Inferior parietal cortex (tissue), 1 donor: ENCODE measurements around the gene ZC3H12D.
A peak's percentile ranks its signal among the peaks of the same experiment; 100 is the strongest.

ENCODE experiments used
- DNase-seq: peaks from one replicate; pipeline ENCODE4 v3.0.0-alpha.2; 2016; ENCODE audit errors: extremely low spot score

ZC3H12D gene

DNA sequence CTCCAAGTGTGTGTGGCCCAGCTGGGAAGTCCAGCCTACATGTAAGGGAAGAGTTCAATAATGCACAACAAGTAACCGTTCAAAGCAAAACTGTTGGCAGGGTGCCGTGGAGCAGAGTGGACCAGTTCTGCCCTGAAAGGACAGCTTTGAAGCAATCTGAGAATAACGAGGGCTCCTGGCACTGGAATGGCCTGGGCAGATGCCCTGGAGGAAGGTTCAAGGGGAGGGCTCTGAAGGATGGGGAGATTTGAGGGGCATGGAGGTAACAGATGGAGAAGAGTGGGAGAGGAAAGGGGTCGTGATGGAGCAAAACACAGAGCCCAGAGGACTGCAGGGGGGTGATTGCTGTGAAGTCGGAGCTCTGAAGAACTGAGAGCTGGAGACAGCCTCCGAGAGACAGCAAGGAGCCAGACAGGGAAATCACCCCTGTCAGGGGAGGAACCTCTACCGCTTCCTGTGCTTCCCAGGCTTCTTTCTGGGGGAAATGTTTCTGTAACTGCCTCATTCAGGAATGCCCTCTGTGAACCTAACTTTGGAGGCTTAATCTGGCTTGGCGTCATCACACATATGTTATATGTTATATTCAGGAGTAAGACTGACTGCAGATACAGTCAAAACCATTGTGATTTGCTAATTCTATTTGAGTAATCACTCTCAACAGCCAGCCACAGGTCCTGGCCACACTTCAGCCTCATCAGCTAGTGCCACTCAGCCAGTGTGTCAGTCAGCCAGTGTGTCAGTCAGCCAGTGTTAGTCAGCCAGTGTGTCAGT is 41.2 kb downstream of the ZC3H12D start:
- no peak for DNase-seq

DNA sequence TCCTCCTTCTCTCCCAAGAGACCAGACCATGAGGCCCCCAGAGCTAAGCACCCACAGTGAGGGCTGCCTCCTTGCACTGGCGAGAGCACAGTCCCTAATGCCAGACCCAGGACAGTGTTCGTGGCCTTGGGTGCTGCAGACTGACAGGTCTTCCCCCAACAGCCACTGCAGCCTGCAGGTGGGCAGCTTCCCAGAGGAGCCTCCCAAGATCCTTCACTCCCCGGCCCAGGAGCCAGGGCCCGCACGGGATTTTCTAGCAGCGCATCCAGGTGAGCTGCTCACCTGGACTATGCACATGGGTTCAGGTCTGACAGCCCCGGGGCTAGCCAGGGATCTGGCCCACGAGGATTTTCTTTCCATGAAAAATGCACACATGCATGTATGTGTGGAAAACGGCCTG is 43.1 kb downstream of the ZC3H12D start:
- no peak for DNase-seq

DNA sequence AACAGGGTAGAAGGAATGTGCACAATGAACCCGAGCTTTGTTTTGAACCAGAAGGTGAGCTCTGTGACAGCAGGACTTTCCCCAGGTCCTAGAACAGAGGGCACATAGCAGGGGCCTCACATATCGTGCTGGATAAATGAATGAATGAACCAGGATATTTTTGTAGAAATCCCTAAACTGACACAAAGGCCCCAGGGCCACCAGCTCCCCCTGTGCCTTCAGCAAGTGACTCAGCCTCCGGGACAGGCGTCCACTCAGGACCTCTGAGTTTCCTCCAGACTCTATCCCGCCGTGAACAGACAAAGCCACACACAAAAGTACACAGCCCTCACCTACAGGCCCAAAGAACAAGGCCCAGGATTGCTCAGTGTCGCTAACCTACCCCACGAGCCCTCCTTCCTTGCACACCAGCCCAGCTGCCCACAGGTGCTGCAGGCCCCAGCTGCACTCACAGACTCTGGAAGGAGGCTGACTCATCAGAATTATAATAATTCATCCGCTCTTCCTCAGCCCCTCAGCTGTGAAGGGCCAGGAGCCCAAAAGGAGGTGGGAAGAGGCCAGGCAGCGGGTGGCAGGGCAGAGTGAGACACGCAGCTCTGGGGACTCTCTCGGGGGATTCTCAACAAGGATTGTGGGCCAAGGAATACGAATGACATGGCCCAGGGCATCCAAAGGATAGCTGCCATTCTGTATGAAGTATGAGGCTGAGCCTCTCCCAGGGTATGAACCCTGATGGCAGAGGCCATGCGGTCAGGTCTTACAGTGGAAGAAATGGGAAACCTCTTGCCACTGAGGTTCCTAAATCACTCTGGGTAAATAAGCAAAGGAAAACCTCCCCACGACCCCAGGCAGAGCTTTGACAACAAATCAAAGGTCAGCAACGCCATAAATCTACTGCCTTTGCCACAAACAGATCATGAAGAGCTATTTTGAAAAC is 43.8 kb downstream of the ZC3H12D start:
- DNase-seq = no peak

DNA sequence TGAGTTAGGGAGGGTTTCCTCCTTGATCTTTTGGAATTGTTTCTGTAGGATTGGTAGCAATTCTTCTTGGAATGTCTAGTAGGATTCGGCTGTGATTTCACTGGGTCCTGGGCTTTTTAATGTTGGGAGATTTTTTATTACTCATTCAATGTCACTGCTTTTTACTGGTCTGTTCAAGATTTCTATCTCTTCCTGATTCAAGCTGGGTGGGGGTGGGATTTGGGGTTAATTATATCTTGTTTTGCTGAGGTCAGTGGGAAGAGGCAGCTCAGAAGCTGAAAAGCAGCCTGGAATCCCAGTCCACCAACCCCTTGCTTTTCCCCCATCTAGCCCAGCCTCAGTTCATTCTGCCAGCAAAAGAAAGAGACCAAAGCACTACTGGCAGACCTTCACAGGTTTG is 45.2 kb downstream of the ZC3H12D start:
- no peak for DNase-seq

DNA sequence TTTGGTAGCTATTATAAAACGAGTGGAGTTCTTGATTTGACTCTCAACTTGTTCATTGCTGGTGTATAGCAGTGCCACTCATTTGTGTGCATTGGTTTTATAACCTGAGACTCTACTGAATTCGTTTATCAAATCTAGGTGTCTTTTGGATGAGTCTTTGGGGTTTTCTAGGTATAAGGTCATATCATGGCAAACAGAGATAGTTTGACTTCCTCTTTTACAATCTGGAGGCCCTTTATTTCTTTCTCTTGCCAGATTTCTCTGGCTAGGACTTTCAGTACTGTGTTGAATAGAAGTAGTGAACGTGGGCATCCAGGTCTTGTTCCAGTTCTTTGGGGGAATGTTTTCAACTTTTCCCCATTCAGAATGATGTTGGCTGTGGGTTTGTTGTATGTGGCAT is 46.0 kb downstream of the ZC3H12D start:
- no peak for DNase-seq

DNA sequence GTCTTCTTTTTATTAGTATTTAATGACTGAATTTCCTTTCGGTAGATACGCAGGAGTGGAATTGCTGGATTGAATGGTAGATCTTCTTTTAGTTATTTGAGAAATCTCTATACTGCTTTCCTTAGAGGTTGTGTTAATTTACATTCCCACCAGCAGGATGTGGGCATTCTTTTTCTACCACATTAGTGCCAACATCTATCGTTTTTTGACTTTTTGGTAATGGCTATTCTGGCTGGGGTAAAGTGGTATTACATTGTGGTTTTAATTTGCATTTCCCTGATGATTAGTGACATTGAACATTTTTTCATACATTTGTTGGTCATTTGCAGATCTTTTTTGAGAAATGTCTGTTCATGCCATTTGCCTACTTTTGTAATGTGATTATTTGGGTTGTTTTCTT is 47.6 kb downstream of the ZC3H12D start:
- DNase-seq = no peak

DNA sequence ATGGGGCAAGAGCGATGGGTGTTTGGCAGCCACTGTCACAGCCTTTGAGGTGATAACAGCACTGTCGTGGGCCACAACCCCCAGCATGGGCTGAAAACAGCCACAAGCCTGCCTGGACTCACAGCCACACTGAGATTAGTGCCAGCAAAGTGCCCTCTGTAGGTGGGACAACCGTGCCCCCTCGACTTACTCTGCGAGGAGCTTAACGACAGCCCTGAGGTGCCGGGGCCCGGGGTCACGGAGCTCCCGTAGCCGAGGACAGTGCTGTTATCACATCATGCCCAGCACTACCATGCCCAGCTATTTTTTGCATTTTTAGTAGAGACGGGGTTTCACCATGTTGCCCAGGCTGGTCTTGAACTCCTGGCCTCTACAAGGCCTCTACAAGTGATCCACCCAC is 48.2 kb downstream of the ZC3H12D start:
- DNase-seq = no peak

DNA sequence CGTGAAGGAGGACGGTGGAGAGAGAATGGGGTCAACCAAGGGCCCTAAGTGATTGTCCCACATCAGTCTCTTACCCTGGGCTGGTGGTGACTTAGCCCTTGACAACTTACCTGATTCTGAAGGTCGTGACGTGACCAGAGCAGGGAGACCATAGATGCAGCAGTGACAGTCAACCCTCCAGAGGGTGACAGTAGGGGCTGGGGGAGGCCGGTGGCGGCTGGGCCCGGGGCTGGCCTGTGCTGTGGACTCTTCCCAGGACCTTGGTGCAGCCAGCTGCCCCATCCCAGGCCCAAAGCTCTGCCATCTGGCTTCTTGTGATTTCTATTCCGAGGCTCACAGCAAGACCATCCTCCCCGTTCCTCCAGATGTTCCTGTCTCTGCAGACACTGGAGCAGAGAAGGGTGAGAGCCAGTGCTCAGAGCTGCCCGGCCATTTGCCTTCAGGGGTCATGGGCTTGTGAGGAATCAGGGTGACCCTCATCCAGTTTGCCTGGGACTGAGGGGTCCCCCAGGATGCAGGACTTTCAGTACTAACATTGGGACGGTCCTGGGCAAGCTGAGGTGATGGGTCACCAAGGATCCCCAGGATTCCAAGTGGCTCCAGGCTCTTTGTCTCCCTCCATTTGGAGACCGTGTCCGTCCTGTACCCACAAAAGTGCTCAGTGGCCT is 48.8 kb downstream of the ZC3H12D start:
- no peak for DNase-seq

DNA sequence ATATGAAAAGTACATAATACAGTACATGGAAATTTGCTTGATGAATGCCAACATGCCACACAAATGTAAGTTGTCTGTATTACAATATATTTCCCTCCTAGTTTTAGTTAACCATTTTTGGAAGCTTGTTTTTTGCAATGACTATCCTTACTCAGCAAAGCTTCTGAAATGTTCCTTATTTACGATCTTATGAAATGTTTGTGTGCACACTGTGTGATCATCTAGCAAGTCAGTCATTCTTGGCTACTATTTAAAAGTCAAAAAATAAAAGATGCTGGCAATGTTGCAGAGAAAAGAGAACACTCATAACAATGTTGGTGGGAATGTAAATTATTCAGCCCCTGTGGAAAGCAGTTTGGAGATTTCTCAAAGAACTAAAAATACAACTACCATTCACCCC is 50.9 kb downstream of the ZC3H12D start:
- DNase-seq = no peak

DNA sequence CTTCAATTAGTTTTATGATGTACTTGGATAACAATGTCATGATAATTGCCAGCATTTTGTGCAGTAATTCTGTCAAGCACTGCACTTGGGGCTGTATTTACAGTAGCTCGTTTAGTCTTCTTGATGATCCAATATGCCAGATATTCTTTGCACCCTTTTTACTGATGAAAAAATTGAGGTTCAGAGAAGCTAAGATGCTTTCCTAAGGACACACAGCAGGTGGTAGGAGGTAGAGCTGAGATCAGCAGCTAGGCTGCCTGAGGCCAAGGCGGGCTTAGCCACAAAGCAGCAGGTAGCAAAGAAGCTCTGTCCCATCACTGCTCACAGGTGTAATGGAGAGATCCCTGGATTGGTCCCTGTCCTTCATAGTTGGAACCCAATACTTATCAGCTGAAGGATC is 51.4 kb downstream of the ZC3H12D start:
- no peak for DNase-seq

DNA sequence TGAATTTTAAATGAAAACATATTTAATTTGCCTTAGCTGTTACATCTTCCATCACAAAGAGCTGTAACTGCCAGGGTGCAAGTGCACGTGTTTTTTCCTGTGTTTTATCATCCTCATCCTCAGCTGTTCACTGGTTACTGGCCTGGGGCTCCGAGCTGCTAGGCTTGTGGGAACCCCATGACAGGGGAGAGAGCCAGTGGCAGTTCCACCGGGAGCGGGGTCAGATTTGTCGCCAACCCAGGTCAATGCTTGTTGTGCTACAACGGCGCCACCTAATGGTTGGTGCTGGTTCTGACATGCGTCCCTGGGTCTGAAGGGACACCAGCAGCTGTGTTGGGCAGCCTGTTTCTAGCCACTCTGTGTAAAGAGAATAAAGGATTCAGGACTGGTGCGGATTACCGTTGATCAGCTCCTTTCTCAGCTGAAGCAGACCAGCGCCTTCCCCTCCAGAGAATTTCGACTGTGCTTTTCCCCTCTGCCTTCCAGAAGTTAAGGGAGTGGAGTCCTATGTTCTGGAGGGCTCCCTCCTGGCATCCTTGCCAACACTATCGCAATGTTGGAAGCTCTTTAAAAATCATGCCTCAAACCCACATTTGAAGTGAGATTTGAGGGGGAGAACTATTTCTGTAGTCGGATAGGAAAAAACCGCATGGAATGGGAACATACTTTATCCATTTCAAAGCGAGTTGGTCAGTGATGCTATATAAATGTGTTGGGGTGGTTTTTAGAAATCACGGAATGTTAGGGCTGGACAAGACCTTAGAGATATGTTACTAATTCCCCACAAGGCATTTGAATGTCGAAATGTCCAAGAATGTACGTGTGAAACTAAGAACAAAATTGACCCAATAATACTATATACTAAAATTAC is 52.7 kb downstream of the ZC3H12D start:
- DNase-seq = peak; percentile 96

DNA sequence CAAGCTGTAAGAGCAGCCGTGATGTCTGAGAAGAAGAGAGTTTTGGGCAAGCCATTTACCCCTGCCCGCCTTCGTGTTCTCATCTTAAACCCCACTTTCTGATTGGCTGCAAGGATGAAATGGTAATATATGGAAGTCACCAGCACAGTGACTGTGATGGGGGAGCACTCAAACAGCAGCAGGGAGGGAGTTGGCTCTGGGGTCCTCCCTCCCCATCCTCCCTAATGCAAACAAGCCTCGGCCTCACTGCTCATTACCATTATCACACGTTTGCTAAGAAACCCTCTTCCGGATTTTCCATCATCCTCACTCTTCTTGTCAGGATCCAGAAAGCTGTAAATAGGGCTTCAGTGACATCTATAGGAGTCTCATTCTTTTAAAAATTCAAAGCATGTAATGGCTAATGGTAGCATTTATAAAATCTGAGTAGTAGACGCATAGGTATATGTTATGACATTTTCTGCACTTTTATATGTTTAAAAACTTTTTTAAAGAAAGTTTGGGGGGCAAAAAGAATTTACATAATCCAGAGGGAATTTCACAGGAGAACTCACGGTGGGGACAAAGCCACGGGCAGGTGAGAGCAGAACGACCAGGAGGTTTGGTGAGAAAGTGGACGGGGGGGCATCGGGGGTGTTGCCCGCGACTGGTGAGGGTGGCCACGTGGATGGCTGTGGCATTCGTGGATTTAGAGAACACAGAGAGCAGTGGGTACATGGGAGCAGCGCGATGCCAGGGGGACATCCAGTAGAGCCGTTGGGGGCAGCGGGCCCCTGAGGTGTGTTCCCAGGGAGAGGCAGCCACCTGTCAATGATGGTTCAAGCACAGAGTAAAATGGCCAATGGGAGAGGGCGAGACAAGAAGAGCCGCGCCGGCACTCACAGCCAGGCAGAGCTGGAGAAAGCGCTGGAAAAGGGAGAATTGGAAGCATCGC is 55.1 kb downstream of the ZC3H12D start:
- no peak for DNase-seq

DNA sequence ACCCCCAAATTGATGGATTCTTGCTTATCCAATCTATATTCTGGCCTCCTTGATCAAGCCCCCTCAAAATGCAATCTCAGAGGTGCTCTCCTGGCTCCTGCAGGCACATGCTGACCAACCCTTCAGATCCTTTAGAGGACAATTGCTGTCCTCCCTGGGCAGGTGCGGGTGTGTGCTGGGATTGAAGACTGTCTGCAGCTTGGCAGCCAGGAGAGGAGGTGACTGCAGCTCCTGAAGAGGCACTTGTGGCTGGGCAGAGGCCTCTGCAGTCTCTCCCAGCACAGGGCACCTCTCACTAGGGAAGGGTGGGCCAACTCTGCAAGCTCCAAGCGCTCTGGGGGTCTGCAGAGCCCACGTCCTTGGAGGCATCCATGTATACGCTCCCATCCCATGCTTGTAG is 56.2 kb downstream of the ZC3H12D start:
- no peak for DNase-seq

DNA sequence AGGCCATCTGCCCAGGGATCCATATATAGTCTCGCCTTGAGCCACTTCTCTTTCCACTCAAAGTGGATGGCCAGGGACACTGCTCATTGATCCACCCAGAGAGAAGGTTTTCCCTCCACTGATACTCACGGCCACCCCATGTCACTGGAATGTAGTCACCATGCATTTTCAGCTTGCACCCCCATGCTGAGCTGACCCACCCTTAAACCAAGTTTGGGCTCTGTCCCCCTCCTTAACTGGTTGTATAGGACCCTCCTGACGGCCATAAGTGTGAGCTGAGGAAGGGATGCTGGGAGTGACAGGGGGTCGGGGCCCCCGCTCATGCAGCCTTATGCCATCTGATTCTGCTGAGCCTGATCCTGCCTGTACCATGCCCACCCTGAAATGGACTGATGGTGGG is 59.1 kb downstream of the ZC3H12D start:
- no peak for DNase-seq

DNA sequence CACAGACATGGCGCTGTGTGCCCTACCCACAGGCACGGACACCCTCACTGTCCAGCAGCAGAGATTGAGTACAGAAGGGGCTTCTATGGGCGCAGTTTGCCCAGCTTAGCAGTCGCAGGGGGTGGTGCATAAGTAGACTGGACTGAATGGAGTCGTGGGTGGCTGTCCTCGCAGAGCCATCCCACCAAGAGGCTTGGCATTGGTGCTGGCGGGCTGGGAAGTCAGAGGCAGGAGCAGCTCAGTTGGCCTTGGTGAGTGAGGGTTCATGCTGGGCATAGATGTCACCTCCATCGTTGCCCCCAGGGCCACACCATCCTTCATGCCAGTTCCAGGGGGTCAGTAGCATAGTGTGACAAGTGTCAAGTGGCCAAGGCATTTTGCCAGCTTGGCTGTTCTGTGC is 59.6 kb downstream of the ZC3H12D start:
- no peak for DNase-seq

DNA sequence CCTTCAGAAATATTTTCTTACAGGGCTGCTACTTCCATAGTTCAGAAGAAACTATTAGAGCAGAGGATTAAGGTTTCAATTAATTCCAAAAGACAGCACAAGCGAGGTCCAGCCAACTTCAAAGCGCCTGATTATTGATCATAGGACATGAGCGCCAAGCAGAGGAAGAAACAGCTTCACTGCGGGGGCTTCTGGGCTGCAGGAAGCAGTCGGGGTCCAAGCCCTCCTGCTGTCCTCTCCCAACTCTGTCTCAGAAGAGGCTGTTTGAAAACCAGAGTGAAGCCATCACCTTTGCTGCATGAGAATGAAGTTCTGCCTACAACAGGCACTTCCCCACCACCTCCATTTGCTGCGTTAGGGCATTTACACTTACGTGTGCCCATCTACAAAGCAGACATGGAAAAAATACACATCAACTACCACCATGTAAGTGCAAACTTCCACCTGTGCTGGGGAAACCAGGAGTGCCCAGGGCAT is 60.8 kb downstream of the ZC3H12D start:
- DNase-seq = no peak

DNA sequence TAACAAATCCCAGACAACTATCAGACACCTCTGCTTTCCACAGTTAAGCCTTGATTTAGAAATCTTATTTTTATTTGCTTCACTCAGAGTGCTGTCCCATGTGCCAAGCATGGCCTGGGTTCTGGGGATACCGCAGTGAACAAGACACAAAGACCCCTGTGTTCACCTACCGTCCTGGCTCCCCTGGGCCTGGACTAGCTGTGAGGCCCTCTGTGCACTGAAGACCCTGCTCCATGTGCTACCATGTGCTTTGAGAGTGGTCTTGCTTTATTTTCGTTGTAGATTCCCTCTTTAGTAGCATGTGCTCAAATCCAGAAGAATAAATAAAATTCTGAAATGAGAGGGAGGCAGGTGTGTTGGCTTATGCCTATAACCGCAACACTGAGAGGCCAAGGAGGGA is 62.2 kb downstream of the ZC3H12D start:
- no peak for DNase-seq

DNA sequence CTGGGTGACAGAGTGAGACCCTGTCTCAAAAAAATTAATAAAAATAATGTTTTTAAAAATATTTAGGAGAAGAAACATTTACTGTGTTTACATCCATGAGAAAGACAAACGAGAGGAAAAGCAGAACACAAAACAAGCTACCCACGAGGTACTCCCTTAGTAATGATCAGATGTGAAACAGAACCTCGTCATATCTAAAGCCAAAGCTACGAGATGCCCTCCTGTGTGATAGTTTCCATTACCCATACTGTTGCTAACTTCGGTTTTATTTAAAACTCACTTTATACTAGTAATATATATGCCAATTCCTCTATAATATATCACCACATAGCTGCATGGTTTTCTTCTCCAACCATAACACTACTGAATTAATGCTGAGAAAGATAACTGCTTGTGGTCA is 63.7 kb downstream of the ZC3H12D start:
- DNase-seq = no peak

DNA sequence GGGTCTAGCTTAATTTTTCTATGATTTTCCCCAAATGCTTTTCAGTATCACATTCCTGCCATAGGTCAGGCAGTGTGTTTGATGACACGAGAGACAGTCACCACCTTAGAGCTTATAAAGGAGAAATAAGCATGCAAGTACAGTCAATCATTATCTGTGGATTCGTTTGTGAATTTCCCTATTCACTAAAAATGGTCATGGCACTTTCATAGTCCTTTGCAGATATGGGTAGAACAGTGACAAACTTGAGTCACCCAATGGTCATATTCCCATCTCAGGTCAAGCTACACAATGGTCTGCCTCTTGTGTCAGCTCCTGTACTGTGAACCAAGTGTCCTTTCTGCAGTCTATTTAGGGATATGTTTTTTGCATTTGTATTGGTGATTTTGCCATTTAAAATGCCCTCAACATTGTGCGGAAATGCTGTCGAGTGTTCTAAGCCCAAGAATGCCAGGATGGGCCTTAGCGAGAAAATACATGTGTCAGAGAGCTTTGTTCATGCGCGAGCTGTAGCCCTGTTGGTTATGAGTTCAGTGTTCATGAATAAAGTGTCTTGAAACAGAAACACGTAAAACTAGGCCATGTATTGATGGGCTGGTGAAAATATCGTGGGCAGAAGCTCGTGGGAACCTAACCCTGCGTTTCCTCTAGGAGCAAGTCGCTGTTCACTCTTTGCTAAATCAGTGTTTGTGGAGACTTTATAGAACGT is 65.0 kb downstream of the ZC3H12D start:
- no peak for DNase-seq

DNA sequence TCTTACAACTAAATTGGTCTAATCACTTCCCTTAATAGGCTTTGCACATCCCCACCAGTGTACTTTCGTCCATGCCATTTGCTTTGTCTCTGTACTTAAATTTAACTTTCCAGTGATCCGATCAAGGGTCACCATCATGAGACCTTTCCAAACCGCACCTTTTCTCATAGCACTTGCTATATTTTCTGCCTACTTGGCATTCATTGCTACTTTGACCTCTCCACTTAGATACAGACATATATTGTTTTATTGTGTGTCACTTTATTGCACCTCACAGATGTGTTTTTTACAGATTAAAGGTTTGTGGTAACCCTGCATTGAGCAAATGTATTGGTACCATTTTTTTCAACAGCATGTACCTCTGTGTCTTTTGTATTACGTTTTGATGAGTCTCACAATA is 70.0 kb downstream of the ZC3H12D start:
- DNase-seq = no peak
